PC-9 (cell line): Measurements from ENCODE around the gene TMPRSS11A.

Source experiments
- EZH2 ChIP-seq: fragments of 200-600 bp; sonication (generic); IDR thresholded peaks from 2 replicates; pipeline ENCODE4 v1.8.0; 2017; ENCODE audit warnings: antibody characterized with exemption, low read depth
- TF ChIP-seq, protein P1 (sequence below): fragments of 200-600 bp; sonication (generic); conservative IDR thresholded peaks from 2 replicates; pipeline ENCODE4 v1.6.1; 2017; ENCODE audit warnings: mixed run types, antibody characterized with exemption, mild to moderate bottlenecking, moderate library complexity

DNA sequence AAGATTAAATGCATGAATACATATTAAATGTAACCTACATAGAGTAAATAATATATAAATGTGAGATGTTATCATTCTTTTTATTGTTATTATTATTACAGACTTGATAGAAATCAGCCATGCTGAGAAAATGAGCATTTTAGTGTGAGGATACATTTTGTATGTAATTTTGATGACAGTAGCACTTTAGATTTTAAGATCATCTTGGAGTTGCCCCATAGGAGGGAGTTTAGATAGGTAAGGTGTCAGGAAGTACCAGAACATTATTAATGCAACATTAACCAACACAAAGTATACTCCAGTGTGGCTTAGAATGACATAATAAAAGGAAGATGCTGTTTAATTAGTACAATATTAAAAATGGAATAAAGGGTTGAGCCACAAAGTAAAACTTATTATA lies 8.4 kb downstream of the TMPRSS11A start:
- TF ChIP-seq, protein P1, sequence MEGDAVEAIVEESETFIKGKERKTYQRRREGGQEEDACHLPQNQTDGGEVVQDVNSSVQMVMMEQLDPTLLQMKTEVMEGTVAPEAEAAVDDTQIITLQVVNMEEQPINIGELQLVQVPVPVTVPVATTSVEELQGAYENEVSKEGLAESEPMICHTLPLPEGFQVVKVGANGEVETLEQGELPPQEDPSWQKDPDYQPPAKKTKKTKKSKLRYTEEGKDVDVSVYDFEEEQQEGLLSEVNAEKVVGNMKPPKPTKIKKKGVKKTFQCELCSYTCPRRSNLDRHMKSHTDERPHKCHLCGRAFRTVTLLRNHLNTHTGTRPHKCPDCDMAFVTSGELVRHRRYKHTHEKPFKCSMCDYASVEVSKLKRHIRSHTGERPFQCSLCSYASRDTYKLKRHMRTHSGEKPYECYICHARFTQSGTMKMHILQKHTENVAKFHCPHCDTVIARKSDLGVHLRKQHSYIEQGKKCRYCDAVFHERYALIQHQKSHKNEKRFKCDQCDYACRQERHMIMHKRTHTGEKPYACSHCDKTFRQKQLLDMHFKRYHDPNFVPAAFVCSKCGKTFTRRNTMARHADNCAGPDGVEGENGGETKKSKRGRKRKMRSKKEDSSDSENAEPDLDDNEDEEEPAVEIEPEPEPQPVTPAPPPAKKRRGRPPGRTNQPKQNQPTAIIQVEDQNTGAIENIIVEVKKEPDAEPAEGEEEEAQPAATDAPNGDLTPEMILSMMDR, result no peak
- no peak for TF ChIP-seq EZH2
